ENCODE results near the gene FNTB.

FNTB gene

DNA sequence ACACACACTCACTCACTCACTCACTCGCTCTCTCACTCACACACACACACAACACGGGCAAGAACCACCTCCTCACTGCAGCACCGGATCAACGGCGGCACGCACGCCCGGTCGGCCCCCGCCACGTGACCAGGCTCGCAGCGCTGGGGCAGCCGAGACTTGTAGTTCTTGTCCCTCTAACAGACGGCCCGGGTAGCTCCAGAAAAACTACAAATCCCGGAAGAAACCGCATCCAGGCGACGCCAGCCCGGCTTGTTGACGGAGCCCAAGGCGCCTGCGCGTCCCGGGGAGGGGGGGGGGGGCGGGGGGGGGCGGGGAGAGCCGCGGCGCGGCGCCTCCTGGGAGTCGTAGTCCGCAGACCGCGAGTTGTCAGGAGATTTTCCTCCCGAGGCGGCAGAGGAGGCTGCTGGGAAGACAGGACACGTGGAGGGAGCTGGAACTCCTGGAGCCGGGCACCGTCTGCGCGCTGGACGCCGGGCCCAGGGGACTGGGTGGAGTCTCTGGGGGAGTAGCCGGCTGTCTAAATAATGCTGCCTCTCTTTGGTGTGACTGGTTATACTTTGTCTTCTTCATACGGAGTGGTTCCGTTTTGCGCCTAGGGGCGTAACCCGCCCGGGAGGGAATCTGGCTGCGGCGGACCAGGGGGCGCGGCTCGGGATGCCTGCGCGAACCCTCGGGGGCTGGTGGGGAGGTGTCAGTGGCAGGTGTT is 115.9 kb downstream of the FNTB start, which contains the start of gene MAX:
MAX (minus strand) TSS at position 77 of the 709 bp plus-strand sequence. CDS start 178 bp downstream, outside the sequence.
- TF ChIP-seq GATA2 (IDR thresholded peaks at IDR 0.05; ENCODE audit: low read depth, low read length) (no peak), GATA3 (IDR thresholded peaks at IDR 0.05; ENCODE audit: low read depth, low read length) (no peak)

DNA sequence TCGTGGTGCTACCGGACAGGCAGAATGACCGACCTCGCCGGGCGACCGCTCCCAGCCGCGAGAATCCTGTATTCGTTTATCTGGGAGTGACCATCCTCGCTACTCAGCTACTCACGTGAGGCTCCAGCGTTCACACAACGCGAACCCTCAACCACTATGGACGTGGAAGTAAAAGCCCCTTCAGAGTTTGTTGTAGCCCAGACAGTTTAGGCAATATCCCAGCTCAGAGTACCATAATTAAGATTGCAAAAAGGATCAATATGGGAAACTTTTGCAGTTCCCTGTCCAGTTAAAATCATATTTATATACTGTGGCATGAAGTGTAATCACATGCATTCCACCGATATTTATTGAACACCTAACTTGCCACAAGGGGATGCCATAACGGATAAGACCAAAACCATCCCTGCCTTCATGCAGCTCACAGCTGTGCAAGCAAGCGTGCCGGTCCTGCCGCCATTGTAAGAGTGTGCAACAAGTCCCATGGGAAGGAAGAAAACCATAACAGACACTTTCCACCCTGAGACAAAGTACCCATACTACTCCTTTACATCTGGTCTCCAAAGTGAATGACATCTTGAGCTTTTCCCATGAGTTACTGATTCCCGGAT is 116.6 kb downstream of the FNTB start:
- TF ChIP-seq GATA3 (IDR thresholded peaks at IDR 0.05; ENCODE audit: low read depth, low read length) (no peak), GATA2 (IDR thresholded peaks at IDR 0.05; ENCODE audit: low read depth, low read length) (no peak)

DNA sequence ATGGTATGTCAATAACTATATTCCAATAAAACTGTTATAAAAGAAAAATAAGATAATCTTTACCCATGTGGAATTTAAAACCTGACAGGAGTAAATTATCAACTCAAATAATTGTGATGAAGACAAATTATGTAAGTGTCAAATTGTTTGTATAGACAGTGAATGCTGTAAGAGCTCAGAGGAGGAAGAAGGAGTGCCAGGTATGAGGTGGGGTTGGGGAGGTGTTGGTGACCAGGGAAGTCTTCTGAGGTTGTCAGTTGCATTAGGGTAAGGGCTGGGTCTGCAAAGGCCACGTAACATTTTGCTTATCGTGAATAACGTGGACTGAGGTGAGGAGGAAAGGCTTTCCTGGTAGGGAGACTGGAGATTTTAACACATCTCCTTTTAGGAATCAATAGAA is 118.1 kb downstream of the FNTB start:
- no peak for TF ChIP-seq GATA2 (IDR thresholded peaks at IDR 0.05; ENCODE audit: low read depth, low read length)
- TF ChIP-seq GATA3 (IDR thresholded peaks at IDR 0.05; ENCODE audit: low read depth, low read length): no peak

DNA sequence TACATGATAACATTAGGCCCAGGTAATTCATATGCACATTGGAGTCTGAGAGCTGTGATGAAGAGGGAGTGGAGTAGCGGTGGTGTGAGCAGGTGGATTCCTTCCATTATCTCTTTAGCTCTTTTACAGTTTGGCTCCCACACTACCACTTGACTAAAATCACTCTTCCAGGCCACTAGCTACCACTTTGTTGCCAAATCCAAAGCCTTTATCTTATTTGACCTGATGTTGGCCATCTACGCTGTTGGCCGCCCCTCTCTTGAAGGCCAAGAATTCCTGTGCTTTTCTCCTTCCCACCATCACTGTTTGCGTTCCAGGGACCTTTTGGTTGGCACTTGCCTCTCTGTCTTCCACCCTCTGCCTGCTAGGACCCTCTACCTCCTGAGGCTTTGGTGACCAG is 119.6 kb downstream of the FNTB start:
- TF ChIP-seq GATA3 (IDR thresholded peaks at IDR 0.05; ENCODE audit: low read depth, low read length): no peak
- no peak for TF ChIP-seq GATA2 (IDR thresholded peaks at IDR 0.05; ENCODE audit: low read depth, low read length)

DNA sequence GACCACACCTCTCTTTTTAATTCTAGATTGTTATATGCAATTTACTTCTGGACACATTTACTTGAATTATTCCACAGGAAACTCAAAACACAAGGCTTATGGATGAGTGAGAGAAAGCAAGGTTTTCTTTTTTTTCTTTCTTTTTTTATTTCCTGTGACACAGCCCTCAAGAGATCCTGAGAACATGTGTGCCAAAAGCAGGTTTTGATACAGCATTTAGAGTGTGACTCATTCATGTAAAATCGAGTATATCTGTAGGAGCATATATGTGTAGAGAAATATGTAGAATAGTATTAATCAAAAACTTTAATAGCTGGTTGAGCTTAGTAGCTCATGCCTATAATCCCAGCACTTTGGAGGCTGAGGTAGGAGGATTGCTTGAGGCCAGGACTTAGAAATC is 120.0 kb downstream of the FNTB start:
- TF ChIP-seq GATA3 (IDR thresholded peaks at IDR 0.05; ENCODE audit: low read depth, low read length) (no peak), GATA2 (IDR thresholded peaks at IDR 0.05; ENCODE audit: low read depth, low read length) (no peak)

DNA sequence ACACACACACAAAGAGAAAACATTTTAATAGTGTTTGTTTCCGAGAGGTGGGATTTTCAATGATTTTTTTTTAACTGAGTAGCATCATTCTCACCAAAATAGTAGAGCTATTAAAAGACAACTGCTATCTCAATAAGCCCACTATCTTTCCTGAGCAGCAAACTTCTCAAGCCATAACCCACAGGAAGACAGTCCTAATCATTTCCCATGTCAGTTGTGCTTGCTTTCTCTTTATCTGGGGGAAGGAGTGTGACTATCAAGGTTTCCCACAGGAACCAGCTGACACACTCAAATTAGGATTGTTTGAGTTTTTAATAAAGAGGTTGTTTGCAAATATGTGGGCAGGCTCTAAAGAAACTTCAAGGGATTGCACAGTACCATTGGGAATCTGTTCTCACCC is 120.5 kb downstream of the FNTB start:
- TF ChIP-seq GATA3 (IDR thresholded peaks at IDR 0.05; ENCODE audit: low read depth, low read length): no peak
- no peak for TF ChIP-seq GATA2 (IDR thresholded peaks at IDR 0.05; ENCODE audit: low read depth, low read length)

DNA sequence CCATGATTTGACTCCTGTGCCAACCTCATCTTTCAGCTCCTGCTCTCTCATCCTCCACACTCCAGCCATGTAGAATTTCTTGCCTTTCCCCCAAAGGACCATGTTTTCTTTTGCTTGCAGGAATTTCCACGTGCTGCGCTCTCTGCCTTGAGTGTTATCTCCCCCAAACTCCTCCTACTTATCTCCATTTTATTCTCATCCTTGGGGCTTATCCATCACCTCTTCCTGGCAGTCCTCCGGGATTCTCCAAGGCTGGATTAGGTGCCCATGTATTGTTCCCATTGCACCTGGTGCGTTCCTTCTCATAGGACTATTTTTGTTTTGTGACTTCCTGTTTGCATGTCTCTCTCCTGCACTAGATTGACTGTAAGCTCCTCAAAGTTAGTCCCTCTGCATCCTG is 122.7 kb downstream of the FNTB start:
- no peak for TF ChIP-seq GATA2 (IDR thresholded peaks at IDR 0.05; ENCODE audit: low read depth, low read length)
- no peak for TF ChIP-seq GATA3 (IDR thresholded peaks at IDR 0.05; ENCODE audit: low read depth, low read length)

DNA sequence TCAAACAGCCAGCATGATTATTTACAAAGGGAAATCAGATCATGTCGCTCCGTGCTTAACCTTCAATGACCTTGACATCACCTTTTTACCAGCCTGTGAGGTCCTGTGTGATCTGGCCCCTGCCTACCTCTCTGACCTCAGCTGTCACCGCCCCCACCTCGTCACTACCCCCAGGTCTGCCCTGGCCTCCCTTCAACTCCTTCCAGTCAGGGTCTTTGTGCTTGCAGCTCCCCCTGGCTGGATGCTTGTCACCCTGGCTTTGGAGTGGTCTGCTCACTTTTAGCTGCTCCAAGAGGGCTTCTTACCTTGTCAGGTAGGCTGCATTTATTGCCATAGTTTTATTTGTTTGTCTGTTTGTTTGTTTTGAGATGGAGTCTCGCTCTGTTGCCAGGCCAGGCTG is 123.8 kb downstream of the FNTB start:
- no peak for TF ChIP-seq GATA3 (IDR thresholded peaks at IDR 0.05; ENCODE audit: low read depth, low read length)
- no peak for TF ChIP-seq GATA2 (IDR thresholded peaks at IDR 0.05; ENCODE audit: low read depth, low read length)
